Measurements from ENCODE around the gene USP24. TPM values are rescaled to one million over a fixed set of nuclear protein-coding genes. Genes with fewer than 3 reads are reported as not detected.

Gene USP24
- polyA plus RNA-seq, 1 of the 3 experiments (the other 2 are of a cell fraction), result 8.1 TPM

- Histone ChIP-seq H3K4me2 (no peak overlapping the region), H3K4me3 (ENCODE audit: low read depth in 2 of 2, low read length in 1 of 2) (no peak overlapping the region), H3K9me3 (no peaks in the 10 kb centered on the region), H2AFZ (ENCODE audit: low read depth) (no peak overlapping the region), H3F3A (replicated peaks; ENCODE audit: insufficient read depth) (no peaks in the 10 kb centered on the region), H3K4me1 (ENCODE audit: control insufficient read depth in 1 of 2, insufficient read depth in 2 of 2, low read depth in 1 of 2, low read length in 1 of 2) (no peaks in the 10 kb centered on the region), H3K9ac (no peak overlapping the region), H4K20me1 (ENCODE audit: insufficient read depth) (no peaks in the 10 kb centered on the region), H3K27me3 (ENCODE audit: insufficient read depth) (no peaks in the 10 kb centered on the region), H3K79me2 (ENCODE audit: insufficient read depth) (no peaks in the 10 kb centered on the region), H3K9me2 (no peaks in the 10 kb centered on the region), H3K36me3 (replicated peaks in 1 of 2; ENCODE audit: control insufficient read depth in 1 of 2, insufficient read depth in 2 of 2, low read length in 1 of 2) (peaks cover 87 to 89% of the 10 kb centered on the region in 2 experiments), H3K27ac (ENCODE audit: low read depth in 2 of 2, low read length in 1 of 2) (no peak overlapping the region)
- TF ChIP-seq, protein P1, sequence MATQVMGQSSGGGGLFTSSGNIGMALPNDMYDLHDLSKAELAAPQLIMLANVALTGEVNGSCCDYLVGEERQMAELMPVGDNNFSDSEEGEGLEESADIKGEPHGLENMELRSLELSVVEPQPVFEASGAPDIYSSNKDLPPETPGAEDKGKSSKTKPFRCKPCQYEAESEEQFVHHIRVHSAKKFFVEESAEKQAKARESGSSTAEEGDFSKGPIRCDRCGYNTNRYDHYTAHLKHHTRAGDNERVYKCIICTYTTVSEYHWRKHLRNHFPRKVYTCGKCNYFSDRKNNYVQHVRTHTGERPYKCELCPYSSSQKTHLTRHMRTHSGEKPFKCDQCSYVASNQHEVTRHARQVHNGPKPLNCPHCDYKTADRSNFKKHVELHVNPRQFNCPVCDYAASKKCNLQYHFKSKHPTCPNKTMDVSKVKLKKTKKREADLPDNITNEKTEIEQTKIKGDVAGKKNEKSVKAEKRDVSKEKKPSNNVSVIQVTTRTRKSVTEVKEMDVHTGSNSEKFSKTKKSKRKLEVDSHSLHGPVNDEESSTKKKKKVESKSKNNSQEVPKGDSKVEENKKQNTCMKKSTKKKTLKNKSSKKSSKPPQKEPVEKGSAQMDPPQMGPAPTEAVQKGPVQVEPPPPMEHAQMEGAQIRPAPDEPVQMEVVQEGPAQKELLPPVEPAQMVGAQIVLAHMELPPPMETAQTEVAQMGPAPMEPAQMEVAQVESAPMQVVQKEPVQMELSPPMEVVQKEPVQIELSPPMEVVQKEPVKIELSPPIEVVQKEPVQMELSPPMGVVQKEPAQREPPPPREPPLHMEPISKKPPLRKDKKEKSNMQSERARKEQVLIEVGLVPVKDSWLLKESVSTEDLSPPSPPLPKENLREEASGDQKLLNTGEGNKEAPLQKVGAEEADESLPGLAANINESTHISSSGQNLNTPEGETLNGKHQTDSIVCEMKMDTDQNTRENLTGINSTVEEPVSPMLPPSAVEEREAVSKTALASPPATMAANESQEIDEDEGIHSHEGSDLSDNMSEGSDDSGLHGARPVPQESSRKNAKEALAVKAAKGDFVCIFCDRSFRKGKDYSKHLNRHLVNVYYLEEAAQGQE (IDR thresholded peaks at IDR 0.05; ENCODE audit: low read depth, low read length), result no peak
- no peak for TF ChIP-seq MEF2A (IDR thresholded peaks at IDR 0.05; ENCODE audit: borderline replicate concordance, low read depth)
- no peak for TF ChIP-seq USF1 (IDR thresholded peaks at IDR 0.05; ENCODE audit: borderline replicate concordance, low read depth)
- TF ChIP-seq TCF12 (IDR thresholded peaks at IDR 0.05), result no peak
- TF ChIP-seq SIN3A (IDR thresholded peaks at IDR 0.05; ENCODE audit: borderline replicate concordance, low read depth, low read length), result no peak
- DNase-seq, result no peak
- CTCF ChIA-PET, result no interaction called here
- POLR2A ChIA-PET, result no interaction called here
- 96% methylated on average over 3 of the region's 3 CpGs for WGBS (ENCODE audit: low lambda C conversion rate)
These were observed 87.3 kb downstream of the USP24 start for GRCh38 chr1:55127827-55128343.

GRCh38 chr1:55124470-55124869 is 90.7 kb downstream of the USP24 start:
- ChIA-PET CTCF (interaction anchor here (1.3 kb wide), 1 partner anchor 15 kb away, joined by 3 read pairs; no protein-coding TSS in a partner anchor), POLR2A (no interaction called here)
- H3K27me3 ChIP-seq (ENCODE audit: insufficient read depth), result no peaks in the 10 kb centered on the region
- H3K27ac ChIP-seq (ENCODE audit: low read depth in 2 of 2, low read length in 1 of 2), result no peak overlapping the region; a peak in 1 of 4 replicates
- H3K9me2 ChIP-seq, result no peaks in the 10 kb centered on the region
- 91% methylated on average over 5 of the region's 5 CpGs for WGBS (ENCODE audit: low lambda C conversion rate)
- no peak overlapping the region for H3K4me3 ChIP-seq (ENCODE audit: low read depth in 2 of 2, low read length in 1 of 2)
- H3K79me2 ChIP-seq (ENCODE audit: insufficient read depth), result no peaks in the 10 kb centered on the region; the same call in 1 of the 2 replicates
- peaks cover 79 to 89% of the 10 kb centered on the region in 2 experiments for H3K36me3 ChIP-seq (replicated peaks in 1 of 2; ENCODE audit: control insufficient read depth in 1 of 2, insufficient read depth in 2 of 2, low read length in 1 of 2)
- no peaks in the 10 kb centered on the region for H3K9me3 ChIP-seq
- no peak for TF ChIP-seq YY1 (IDR thresholded peaks at IDR 0.05; ENCODE audit: low read depth)
- no peak for TF ChIP-seq NRF1 (IDR thresholded peaks at IDR 0.05; ENCODE audit: low read depth, low read length)
- TF ChIP-seq EZH2phosphoT487 (IDR thresholded peaks at IDR 0.05; ENCODE audit: borderline replicate concordance, low read depth), result no peak
- TF ChIP-seq TAF1 (IDR thresholded peaks at IDR 0.05; ENCODE audit: borderline replicate concordance, low read depth, low read length), result no peak
- no peak for TF ChIP-seq POLR2AphosphoS5 (IDR thresholded peaks at IDR 0.05; ENCODE audit: low read depth, low read length)
- no peak for TF ChIP-seq TEAD4 (IDR thresholded peaks at IDR 0.05; ENCODE audit: borderline replicate concordance, insufficient read depth)
- no peak for TF ChIP-seq RFX5 (IDR thresholded peaks at IDR 0.05; ENCODE audit: low read length)
- TF ChIP-seq NFIC (IDR thresholded peaks at IDR 0.05; ENCODE audit: borderline replicate concordance), result no peak
- TF ChIP-seq, protein P2, sequence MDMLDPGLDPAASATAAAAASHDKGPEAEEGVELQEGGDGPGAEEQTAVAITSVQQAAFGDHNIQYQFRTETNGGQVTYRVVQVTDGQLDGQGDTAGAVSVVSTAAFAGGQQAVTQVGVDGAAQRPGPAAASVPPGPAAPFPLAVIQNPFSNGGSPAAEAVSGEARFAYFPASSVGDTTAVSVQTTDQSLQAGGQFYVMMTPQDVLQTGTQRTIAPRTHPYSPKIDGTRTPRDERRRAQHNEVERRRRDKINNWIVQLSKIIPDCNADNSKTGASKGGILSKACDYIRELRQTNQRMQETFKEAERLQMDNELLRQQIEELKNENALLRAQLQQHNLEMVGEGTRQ (IDR thresholded peaks at IDR 0.05; ENCODE audit: borderline replicate concordance, low read depth, low read length), result no peak
- no peak for TF ChIP-seq USF1 (IDR thresholded peaks at IDR 0.05; ENCODE audit: borderline replicate concordance, low read depth)
- no peak for TF ChIP-seq RXRA (IDR thresholded peaks at IDR 0.05; ENCODE audit: borderline replicate concordance, low read depth)
- TF ChIP-seq, protein P3, sequence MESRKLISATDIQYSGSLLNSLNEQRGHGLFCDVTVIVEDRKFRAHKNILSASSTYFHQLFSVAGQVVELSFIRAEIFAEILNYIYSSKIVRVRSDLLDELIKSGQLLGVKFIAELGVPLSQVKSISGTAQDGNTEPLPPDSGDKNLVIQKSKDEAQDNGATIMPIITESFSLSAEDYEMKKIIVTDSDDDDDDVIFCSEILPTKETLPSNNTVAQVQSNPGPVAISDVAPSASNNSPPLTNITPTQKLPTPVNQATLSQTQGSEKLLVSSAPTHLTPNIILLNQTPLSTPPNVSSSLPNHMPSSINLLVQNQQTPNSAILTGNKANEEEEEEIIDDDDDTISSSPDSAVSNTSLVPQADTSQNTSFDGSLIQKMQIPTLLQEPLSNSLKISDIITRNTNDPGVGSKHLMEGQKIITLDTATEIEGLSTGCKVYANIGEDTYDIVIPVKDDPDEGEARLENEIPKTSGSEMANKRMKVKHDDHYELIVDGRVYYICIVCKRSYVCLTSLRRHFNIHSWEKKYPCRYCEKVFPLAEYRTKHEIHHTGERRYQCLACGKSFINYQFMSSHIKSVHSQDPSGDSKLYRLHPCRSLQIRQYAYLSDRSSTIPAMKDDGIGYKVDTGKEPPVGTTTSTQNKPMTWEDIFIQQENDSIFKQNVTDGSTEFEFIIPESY (IDR thresholded peaks at IDR 0.05; ENCODE audit: borderline replicate concordance, low read depth), result no peak
- TF ChIP-seq MXI1 (IDR thresholded peaks at IDR 0.05; ENCODE audit: low read depth, low read length), result no peak
- no peak for TF ChIP-seq SIN3A (IDR thresholded peaks at IDR 0.05; ENCODE audit: borderline replicate concordance, low read depth, low read length)
- no peak for TF ChIP-seq FOXM1 (IDR thresholded peaks at IDR 0.05; ENCODE audit: low read depth)
- no peak for TF ChIP-seq TCF12 (IDR thresholded peaks at IDR 0.05)
- TF ChIP-seq ELF1 (IDR thresholded peaks at IDR 0.05), result no peak
- H3K9ac ChIP-seq, result no peak overlapping the region
- no peaks in the 10 kb centered on the region for H3K4me1 ChIP-seq (ENCODE audit: control insufficient read depth in 1 of 2, insufficient read depth in 2 of 2, low read depth in 1 of 2, low read length in 1 of 2)
- H3F3A ChIP-seq (replicated peaks; ENCODE audit: insufficient read depth), result no peaks in the 10 kb centered on the region
- no peak overlapping the region for H3K4me2 ChIP-seq
- no peak overlapping the region for H2AFZ ChIP-seq (ENCODE audit: low read depth)
- no peak for DNase-seq
- H4K20me1 ChIP-seq (ENCODE audit: insufficient read depth), result no peaks in the 10 kb centered on the region
